NCI-H1092 (cell line): ENCODE measurements around the gene ARHGEF4.

Source experiments
- DNase-seq: peaks from one replicate; lab custom pipeline; 2025; lab: John Stamatoyannopoulos, UW

The ARHGEF4 gene

DNA sequence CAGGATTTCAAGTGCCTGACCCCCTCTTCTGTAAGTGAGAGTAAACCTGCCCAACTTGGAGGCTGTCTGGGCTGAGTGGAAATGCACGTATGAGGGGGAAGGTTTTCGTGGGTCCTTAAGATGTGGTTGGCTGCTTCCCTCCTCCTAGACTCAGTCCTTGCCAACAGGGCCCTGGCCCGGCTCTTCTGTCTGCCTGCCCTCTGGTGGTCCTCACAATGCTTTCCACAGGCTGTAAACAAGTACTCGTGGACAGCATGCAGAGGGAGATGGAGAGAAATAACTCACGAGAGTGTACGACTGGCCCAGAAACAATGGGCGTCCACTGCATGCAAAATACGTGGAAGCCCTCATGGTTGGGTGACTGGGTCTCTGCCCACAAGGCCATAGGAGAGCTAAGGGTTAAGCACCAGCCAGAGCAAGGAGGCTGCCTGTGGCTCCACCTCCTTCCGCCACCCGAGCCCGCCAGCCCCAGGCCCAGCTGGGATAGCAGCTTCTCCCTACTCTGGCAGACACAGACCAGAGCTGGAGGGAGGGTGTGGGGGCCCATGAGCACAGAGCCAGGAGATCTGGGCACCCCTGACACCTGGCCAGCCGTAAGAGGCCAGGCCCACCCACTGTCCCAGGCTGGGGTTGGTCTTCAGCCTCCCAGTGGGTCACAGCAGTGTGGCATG is 17.0 kb upstream of the ARHGEF4 start:
- DNase-seq = no peak

DNA sequence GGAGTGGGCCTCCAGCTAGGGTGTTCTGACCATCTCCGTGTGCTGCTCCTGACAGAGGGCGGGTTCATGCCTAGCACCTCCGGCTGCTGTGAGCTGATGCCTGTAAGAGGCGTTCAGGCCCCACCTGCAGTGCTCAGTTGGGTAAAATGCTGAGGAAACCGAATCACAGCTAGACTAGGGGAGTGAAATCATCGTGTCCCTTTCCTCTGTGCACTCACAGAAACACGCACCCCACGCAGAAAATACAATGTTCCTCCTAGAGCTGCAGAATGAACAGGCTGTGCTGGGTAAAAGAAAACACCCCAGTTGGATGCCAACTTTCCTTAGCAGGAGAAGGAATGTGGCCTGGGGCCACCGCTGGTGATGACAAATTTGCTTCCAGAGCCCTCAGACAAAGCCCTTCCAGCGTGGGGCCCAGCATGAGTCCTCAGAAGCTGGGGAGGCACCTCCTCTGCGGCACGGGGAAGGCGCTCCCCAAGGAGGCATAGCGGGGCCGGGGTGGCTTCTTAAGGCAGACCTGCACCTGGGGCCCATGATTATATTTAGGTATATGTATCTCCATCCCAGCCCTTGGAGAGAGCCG is 16.3 kb upstream of the ARHGEF4 start:
- DNase-seq = no peak

DNA sequence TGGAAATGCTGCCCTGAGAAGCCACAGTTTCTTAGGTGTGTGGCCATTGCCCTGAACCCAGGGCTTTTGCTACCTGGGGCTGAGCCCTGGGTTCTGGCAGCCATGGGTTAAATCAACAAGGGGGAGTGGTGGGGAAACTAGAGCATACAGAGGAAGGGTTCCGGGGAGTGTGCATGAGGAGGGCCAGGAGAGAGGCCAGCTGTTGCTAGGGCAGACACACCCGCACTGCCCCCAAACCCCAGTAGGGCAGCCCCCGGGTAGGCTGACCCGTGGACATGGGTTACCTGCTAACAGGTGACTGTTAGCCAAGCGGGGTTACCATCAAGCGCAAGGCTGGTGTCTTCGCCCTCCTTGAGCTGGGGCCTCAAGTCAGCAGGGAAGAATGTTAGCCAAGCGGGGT is 14.8 kb upstream of the ARHGEF4 start:
- no peak for DNase-seq

DNA sequence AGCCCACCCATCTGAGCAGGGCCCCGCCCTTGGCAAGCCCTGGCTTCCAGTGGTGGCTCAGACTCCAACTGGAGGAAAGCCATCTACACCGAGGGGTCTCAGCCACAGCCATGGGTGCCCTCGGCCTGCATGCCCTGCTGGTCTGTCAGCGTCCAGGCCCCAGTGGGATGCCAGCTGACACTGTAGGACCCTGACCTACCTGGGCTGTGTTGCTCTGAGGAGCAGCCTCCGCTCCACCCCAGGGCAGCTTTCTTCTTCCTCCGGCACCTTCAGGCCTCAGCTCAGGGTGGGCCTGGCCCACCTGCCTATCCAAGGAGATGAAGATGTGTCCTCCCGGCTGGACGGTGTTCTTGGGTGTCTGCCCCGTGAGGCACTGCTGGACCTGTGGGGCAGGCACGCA is 13.9 kb upstream of the ARHGEF4 start:
- no peak for DNase-seq

DNA sequence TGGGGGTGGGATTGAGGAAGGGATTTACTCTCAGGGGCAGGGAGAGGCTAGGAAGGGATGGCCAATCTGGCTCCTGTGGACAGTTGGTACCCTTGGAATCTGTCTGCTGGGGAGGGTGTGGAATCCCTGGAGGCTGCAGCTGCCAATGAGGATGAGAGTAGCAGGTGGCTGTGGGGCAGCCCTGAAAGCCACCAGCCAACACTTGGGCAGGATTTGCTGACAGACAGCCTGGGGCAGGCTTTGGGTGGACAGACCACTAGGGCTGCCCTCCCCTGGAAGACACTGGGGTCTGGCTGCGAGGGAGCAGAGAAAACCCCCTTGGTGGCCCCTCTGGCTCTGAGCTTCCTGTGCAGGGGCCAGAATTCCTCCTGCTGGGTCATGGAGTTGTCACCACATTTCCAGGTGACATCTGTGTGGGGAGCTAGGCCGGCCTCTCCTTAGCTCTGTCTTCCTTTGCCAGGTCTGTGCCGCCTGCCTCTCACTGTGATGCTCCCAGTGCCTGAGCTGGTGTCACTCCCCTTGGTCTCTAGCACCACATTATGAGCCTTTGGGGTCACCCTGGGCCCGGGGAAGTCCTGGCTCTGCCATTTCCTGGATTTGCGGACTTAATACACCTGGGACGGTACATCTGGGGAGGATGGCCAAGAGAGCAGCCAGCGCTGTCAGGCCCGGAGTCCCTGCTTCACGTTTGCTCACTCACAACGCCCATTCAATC is 13.4 kb upstream of the ARHGEF4 start:
- no peak for DNase-seq

DNA sequence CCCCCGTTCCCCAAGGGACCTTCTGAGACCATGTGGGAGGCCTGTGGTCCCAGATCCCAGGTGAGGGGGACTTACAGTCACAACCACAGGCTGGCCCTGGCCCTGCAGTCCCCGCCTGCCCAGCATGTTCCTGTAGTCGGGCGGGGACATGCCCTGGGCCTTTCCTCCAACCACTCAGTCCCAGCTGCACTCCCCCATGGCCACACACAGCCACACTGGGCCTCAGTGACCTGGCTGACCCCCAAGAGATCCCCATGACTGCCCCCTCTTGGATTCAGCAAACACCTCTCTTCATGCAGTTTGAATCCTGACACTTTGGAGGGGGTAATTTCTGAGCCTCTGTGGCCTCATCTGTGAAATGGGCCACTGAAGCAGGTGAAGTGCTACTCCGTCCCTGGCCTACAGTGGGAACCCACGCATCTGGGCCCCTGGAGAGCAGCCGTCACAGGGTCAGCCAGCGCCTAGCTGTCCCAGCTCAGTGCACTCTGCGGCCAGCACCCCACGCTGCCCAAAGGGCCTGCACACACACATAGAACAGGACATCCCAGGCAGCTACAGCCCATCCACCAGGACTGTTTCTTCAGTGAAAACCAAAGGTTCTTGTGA is 12.7 kb upstream of the ARHGEF4 start:
- no peak for DNase-seq

DNA sequence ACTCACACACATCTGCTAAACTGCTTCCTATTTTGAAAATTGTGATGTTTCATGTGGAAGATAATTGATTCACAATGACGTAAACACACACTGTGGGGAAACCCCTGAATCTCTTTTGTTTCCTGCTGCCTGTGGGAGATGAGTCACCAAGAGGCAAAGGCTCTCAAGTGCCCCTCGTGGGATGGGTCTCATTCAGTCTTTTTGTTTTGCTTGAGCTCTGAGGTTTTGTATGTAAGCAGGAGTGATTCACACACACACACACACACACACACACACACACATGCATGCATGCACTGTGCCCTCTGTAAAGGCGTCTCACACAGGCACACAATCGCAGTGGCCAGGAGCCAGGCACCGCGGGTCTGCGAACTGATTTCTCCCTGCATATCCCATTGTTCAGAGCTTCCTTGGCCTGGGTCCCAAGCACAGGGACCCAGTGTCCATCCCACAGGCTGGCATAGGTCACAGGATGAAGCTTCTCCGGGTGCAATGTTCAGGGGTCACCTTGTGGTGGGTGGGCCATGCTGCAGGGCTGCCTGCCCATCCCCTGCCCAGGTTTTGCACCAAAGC is 12.1 kb upstream of the ARHGEF4 start:
- DNase-seq = peak; percentile 38

DNA sequence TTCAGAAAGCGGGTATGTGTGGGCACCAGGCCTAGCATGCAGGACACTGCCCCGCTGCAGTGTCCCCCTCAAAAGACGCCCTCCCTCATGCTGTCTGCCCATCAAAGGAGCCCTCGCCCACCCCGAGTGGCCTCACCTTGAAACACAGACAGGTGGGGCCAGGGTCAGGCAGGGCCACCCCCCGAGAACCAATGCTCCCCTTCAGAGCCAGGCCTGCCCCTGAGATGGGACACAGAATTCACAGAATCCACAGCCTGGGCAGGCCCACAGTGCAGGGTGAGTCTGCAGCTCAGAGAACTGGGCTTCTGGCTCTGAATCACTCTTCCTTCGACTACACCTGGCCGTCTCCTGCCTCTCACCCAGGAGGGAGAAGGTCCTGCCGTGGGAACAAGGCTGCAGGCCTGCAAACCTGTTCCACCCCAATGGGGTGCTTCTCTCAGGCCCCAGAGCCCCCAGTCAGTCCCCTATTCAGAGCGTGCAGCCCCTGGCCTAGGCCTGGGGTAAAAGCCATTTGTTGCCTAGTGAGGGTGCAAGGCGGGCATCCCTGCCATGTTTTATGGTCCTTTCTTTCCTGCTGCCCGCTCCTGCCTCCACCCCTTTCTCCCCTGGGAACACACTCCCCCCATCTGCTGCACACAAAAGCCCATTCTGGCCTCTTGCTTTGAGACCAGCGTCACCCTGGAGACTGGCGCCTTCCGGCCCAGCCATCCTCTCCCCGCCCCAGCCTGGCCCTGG is 11.3 kb upstream of the ARHGEF4 start:
- peak; percentile 71 for DNase-seq

DNA sequence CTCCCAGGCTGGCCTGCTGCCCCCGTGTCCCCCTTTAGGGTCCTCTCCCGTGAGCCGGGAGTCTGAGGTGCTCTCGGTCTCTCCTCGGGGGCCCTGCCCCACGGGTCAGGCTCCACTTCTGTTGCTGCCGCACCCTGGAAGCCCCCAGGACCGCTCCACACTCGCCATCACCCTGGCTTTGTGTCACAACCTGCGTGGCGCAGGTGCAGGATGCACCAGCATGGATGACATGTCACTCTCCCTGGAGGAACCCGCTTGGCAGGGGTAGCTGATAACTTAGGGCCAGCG is 10.8 kb upstream of the ARHGEF4 start:
- no peak for DNase-seq

DNA sequence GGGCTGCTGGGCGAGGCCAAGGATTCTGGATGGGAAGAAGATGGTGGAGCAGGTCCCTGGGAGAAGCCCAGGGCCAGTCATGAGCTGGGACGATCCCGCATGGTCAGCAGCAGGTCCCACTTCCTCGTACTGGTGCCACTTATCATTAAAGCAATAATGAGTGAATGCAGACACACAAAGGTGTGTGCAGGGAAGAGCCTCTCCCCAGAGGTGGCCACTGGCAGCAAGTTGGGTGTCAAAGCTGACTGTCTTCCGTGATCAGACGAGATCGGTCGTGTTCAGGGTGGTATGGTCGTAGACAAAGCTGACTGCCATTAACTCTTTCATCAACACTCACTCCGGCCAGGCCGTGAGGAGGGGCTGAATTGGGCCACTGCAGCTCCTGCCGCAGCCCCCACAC is 10.3 kb upstream of the ARHGEF4 start:
- DNase-seq = no peak

DNA sequence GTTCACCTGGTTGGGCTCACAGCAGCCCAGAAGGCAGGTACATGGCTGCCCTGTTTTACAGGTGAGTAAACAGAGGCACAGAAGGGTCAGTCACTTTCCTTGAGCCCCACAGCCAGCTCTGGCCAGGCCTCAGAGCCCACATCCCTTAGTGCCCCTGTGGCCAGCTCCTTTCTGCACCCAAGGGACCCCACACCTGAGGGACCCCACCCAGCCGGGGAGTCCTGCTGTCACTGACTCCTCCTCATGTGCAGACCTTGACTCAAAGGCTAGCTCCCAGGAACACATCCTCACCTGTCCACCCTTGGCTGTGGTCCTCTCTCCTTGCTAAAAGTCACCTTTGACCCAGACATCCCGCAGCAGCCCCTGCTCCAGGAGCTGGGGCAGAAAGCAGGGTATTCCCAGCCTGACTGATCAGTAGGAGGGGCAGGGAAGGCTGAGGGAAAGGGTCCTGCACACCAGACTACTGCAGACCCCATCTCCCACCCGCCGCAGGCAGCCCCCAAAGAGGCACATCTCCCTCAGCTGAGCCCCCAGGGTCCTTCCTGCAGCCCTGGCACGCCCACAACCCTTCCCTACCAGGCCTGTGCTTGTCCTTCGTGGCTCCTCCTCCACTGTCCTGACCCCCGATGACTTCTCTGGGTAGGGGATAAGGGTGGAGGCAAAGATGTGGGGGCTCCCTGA is 9.8 kb upstream of the ARHGEF4 start:
- no peak for DNase-seq

DNA sequence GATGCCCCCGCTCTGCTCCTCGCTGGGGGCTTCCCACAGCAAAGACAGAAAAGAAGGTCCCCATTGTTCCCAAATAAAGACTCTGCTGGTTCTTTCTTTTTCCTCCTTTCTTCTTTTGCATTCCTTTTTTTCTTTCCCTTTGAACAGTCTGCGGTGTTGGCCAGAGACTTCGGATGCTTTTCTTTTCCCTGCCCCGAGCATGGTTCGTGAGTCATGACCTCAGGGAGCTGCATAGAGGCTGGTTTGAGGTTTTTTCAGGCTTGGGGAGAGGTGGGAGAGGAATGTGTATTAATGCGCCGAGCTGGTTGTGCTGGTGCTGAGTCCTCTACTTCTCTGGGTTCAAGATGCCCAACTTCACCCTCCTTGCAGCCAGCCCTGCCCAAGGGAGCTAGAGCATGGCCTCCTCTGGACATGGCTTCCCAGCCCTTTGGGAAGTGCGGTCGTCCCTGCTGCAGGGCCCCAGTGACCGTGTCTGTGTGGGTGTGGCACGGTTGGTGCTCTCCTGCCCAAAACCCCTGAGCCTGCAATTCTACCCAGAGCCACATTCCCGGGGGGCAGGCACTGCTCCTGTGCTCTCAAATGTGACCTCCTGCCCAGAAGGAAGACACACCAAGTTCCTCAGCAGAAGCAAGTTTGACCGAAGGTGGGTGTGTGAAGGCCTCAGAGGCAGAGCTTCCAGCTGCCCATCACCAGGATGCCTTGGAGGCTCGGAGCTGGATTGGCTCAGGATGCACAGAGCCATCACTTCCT is 9.0 kb upstream of the ARHGEF4 start:
- no peak for DNase-seq

DNA sequence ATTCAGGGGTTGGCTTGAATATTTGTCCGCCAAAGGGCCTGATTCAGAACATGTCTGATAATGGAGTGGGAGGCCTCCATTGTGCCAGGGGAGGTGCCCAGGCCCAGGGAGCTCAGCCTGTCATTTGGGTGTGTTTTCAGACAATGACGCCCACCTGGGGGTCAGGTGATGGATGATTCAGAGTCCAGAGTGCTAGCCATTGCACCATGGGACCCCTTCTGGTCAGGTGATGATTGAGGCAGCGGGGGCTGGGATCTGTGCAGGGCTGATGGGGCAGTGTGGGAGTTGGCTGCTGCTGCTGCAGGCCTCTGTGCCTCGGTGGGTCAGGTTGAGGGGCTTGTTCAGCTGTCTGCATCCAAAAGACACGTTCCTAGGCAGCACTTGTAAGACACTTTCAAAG is 8.3 kb upstream of the ARHGEF4 start:
- DNase-seq = no peak

DNA sequence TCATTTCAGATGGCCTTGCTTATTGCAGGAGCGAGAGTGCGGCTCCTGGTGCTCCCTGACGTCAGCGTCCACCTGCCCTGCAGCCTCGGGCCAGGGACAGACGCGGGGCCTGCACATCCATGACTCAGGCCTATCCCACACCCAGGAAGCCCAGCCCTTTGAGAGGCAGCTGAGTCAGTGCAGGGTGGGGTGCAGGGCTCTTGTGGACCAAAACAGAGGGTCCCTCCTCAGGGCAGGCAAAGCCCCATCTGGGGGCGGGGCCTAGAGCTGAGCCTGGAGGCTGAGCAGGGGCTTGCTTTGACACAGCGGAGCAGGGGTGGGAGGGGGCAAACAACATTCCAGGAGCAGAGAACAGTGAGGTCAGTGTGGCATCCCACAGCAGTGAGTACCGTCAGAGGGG is 7.7 kb upstream of the ARHGEF4 start:
- no peak for DNase-seq

DNA sequence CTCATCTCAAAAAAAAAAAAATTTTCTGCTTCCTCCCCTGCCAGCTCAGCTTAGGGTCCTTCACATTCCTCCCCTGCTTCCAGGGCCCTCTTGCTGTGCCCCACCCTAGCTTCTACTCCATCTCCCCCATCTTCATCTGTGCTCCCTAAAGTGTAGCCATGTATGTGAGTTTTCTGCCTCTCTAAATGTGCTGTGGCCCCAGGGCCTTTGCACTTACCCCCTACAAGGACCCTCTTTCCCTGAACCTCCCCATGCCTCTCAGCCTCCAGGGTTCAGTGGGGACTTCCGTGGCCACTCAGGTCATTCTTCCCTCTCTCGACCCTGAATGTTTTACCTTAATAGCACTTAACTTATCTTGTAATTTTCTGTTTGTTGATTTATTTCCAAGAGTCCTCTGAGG is 6.2 kb upstream of the ARHGEF4 start:
- no peak for DNase-seq

DNA sequence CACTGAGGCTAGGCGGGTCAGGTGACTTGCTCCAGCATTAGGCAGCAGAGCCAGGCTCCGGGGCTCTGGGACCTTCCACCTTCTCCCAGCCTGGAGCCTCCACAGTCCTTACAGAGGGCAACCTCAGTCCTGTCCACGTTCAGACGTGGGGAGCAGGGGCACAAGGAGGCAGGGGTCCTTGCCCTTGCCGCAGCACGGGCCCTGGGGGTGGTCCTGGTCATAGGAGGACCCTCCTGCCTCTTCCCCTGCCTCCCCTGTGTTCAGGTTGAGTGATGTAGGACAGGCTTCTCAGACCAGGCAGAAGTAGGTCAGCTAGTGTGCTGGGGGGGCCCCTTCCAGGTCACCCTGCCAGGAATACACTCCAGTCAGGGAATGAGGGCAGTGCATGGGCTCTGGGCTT is 5.4 kb upstream of the ARHGEF4 start:
- no peak for DNase-seq

DNA sequence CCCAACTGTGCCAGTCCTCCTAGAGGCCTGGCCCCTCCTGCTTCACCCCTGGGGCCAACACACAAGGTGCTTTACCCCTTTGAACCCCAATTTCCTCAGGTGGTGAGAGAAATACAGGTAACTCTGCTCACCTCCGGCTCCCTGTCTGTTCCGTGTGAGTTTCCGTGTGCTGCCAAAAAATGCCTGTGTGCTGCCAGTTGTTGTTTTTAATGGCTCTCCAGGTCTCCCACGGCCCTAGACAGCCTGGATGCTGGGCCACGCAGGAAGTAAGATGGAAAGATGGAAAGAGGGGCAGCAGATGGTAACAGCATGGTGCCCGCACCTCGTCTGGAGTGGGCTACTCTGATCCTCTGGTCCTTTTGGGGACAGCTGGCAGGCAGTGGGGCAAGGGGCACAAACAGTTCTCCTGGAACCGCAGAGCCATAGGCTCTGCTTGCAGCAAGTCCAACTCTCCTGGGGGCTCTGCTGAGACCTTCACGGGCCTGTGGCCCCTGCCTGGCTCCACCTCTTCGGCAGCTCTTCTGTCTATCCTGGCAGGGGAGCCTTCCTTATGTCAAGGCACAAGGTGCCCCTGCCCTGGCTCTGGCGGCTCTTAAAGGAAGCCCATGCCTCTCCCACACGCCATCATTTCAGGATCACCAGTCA is 4.3 kb upstream of the ARHGEF4 start:
- DNase-seq = no peak

DNA sequence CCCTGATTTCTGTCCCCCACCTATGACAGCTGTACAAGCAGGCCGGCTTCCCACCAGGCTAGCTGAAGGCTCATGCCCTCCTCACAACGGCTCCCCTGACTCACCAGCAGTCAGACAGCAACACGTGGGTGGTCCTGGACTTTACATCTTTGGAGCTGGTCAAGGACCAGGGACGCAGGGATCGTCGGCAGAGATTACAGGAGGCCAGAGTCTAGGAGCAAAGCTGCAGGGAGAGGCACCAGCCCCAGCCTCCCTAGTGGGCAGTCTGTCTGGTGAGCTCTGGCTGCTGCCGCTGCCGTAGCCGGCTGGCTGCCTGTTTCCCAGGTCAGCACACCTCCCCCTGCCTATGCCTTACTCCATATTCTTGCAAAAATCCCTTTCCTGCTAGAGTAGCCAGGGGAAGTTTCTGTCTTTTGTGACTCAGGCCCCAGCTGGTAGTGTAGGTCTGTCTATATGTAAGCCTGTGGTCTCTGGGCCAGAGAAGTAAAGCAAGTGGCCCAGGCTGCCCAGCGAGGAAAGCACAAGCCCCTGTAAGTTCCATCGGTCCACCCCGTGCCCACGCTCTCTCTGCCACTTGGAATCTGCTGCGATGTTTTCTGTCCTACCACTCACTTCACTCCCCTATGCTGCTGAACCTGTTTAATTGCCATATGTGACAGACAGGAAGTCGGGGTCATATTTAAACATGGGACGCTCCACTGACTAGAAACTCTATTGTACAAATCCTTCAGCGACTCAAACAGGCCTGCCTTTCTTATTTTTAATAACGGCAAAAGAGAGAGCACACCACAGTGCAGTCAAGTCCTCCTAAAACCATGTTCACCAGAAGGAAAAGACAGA is 2.4 kb upstream of the ARHGEF4 start:
- no peak for DNase-seq

DNA sequence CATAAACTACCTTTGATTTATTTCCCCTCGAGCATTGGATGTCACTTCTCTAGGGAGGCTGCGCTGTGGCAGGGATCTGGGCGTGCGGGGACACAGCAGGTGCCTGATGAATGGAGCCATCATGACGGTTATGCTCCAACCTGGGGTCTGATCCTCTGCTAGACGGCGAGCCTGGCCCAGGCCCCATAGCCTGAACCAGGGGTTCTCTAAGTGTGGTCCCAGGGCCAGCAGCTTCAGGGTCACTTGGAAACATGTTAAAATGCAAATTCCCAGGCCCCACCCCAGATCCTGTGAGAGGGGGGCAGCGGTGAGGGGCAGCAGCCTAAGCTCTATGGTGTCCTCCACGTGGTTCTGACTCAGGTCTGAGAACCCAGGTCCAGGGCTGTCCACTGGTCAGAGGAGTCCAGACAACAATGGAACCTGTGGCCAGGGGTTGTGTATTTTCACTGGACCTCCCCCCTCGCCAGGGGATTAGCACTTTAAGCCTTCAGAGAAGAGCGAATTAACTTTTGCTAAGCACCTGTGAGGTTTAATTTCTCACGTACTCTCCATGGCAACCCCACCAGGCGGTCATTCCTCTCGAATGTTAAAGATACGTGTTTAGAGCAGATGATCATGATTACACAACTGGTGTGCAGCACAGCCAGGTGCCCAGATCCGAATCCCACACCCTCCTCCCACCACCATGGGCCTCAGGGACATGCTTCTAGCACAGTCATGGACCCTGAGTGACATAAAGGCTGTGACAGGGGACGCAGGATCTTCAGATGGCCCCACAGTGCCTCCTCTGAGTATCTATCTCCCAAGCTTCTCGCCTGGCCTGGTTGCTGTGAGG is 1.6 kb upstream of the ARHGEF4 start:
- no peak for DNase-seq
